NCI-H2227 treated with DMSO at 0.1 percent for 48 hours (cell line): ENCODE results near the gene KLHL21.

Experiments used
- DNase-seq: peaks from one replicate; lab custom pipeline; 2025; lab: John Stamatoyannopoulos, UW

The KLHL21 gene

DNA sequence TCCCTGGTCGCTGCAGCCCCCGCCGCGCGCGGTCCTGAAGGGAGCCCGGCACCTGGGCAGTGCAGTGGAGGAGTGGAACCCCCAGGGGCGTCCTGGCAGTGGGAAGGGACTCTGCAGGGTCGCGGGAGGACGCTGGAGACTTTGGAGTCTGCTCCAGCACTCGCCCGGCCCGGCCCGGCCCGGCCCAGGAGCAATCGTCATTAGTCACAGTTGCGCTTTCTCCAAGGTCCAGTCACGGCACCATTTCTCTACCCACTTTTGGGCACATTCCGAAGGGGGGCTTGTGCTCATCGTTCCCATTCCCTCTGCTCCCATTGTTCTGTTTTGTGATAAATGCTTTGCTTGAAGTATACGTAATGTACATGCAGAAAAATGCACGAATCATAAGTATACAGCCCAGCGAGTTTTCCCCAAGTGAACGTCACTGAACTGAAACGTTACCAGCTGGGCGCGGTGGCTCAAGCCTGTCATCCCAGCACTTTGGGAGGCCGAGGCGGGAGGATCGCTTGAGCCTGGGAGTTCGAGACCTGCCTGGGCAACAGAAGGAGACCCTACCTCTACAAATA is 23.0 kb upstream of the KLHL21 start:
- DNase-seq, result no peak

DNA sequence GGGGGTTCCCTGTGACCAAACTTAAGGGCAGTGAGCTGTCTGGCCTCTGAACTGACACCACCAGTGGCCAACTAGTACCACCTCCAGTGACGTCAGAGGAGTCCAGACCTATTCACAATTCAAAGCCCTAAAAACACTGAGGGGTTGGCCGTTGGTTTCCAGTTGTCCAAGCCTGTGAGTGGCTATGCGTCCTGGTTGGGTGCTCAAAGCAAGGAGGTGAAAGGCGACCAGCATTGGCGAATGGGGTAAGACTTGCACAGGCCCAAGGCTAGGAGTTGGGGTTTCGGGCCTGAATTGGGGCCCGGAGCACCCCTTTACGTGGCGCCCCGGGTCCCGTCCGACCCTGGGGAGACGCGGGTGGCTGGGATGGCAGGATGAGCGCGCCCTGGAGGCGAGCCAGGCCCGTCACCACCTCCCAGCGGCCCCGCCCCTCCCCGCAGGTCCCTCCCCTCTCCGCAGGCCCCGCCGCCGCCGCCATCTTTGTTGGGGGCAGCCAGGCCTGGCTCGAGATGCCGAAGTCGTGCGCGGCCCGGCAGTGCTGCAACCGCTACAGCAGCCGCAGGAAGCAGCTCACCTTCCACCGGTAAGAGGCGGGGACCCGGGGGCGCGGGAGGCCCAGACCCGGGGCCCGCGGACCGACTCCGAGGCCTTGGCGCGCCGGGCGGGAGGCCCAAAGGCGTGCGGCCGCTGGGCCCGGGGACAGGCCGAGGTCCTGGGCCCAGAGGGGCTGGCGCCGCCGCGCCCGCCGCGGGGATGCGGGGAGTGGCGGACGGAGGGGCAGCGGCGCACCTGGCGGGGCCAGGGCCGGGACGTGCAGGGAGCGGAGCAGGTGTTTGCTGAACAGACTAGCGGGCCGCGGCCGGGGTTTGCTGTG is 22.3 kb upstream of the KLHL21 start, which contains the start of gene THAP3:
THAP3 (plus strand) TSS at position 159 of the 874 bp plus-strand sequence; CDS start at position 510, 351 bp downstream.
- peak; percentile 73 for DNase-seq

DNA sequence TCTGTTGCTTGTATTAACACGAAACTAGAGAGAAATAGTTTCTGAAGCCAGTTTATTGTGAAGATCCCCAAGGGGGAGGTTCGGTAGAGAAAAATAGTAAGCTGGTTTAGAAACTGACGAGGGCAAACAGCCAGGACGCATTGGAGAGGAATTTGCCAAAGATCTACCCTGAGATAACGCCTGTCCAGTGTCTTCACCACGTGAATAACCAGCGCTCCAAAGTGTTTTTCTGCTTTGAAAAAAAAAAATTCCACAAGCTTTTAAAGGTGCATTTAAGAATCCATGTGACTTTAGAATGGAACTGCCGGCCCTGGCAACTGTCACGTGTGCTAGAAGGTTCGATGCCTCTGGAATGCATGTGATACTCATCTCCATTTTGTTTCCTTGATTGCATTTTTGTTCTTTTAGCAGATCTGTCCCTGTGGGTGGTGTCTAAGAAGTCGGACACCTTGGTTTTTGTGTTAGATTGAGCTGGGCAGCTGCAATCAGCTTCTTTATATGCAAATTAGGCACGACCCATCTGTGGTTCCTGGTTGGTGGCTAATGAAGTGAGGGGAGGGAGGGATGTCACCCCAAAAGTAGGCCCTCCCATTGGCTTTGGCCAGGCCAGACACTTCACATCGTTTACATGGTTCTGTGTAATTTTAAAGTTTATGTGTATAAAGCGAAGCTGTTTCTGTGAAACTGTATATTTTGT is 20.7 kb upstream of the KLHL21 start:
- DNase-seq, result no peak

DNA sequence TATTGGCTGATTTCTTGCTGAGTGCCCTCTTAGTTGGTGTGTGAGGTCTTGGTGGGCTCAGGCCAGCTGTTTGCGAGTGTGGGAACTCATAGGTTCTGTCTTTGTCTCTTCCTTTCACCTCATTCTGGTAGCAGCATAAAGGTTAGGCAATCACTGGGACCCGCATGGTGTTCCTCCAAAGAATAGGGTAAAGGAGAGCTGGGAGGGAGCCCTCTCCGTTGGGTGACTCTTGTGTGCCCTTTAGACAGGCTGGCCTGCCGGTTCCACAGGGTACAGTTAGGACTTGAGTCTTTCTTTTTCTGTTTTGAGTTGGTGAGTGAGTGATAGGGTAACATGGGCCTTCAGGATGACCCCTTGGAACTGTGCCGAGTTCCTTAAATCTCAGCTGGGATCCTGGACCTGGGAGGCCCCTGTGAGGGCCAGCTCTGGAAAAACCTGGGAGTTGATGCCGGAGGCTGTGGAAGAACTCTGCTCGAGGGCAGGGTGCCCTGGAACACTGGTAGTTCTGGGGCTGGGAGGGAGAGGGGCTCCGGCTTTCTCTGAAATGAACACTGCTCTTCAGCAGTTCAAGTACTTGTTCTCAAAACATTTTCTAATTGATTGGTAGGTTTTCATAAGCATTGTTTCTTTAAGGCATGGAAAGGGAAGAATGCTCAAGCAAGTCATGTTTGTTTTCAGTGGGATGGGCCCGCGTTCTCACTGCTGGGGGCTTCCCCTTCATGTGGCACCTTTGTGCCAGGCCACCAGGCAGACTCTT is 19.9 kb upstream of the KLHL21 start:
- DNase-seq, result no peak

- no peak for DNase-seq
Measured at GRCh38 chr1:6621429-6622391, 19.0 kb upstream of the KLHL21 start.

DNA sequence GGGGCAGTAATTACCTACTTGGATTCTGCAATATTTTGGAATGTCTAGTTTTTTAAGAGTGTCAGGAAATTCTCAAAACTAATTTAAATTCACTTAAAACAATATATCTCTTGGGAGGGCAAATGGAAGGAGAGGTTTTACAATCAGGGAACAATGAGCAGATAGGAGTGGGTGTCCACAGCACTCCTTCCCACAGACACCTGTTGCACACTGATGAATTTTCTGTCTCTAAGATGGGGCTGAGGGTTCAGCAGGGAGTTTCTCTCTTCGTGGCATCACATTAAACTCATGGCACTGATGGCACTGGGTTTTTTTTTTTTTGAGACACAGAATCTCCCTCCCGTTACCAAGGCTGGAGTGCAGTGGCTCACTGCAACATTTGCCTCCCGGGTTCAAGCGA is 16.4 kb upstream of the KLHL21 start:
- DNase-seq, result no peak

- DNase-seq, result no peak
Measured at GRCh38 chr1:6614929-6615785, 12.5 kb upstream of the KLHL21 start.

- no peak for DNase-seq
Measured at GRCh38 chr1:6614019-6614928, 11.6 kb upstream of the KLHL21 start.

- peak; percentile 99 for DNase-seq
Measured at GRCh38 chr1:6613361-6614018, 10.8 kb upstream of the KLHL21 start, which contains the start of gene PHF13. Gene PHF13, plus strand, starts transcription at chr1:6613731. Its CDS starts 336 bp downstream, at chr1:6614067.

GRCh38 chr1:6612641-6613360 is 10.1 kb upstream of the KLHL21 start:
- peak; percentile 52 for DNase-seq

DNA sequence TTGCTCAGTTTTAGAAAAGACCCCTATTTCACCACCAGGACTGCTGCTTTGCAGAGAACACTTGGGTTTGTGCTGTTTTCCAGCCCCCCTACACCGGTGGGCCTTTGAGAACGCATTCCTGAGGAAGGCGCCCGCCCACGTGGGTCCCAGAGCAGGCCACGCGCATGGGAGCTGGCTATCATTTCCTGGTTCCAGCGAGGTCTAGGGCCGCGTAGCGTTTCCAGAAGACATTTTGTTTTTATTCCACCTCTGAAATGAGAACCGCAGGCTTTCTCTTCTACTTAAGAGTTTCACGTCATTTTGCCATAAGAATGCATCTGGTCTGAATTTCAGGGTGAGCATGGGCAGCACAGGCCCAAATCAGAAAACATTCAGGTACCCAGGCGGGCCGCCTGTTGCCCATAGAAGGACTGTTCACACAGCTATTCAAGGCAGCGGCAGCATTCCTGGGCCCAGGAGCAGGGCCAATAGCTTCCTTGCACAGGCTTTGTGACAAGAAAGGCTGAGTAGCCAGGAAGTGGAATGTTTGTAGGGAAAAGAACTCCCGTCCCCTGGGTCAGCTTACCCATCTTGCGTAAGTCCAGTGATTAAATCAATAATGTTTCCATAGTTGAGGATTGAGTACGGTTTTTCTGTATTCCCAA is 1.4 kb upstream of the KLHL21 start:
- no peak for DNase-seq

GRCh38 chr1:6603238-6603914 is 707 bp upstream of the KLHL21 start:
- DNase-seq, result peak; percentile 65

DNA sequence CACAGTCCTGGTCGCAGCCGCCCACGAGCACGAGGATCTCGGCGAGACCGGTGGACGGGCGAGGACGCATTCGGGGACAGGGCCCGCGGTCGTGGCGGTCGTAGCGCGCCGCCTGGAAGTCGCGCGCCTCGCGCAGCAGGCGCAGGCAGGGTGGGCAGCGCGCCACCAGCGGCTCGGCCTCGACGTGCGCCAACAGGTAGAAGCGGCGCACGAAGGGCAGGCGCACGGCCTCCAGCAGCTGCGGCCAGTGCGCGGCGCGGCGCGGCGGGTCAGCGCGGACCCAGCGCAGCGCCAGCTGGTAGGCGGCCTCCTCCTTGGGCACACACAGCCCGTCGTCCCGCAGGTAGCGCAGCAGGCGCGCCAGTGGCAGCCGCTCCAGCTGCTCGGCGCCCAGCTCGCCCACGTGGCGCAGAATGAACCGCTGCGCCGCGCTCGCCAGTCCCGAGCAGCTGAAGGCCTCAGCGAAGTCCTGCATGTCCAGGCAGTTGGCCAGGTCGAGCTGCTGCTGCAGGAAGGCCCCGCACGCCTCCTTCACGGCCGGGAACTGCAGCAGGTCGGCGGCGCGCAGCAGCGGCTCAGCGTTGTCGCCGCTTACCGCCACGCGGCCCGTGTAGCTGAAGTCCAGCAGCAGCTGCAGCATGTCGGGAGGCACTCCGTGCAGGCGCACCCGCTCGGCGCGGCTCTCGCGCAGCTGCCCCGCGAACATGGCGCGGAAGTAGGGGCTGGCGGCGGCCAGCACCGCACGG is 573 bp downstream of the KLHL21 start:
- peak; percentile 79 for DNase-seq

- DNase-seq, result no peak
Measured at GRCh38 chr1:6601049-6601922, 1.4 kb downstream of the KLHL21 start.
